Neuronal stem cell (in vitro differentiated cells): ENCODE results near the gene SOHLH1.

Experiments used
- DNase-seq: peaks from one replicate; pipeline ENCODE4 v3.0.0-alpha.2; 2013; ENCODE audit warnings: low spot score
- H2AFZ ChIP-seq: one replicate; pipeline ENCODE4 v1.6.1; 2013; ENCODE audit warnings: mild to moderate bottlenecking, low read length, inconsistent platforms
- H2AK5ac ChIP-seq: 2 replicates; pipeline ENCODE4 v1.6.1; 2013; ENCODE audit warnings: low read depth, mild to moderate bottlenecking, inconsistent platforms, low read length, moderate library complexity, mixed read lengths
- H2BK120ac ChIP-seq: 2 replicates; pipeline ENCODE4 v1.6.1; 2013; ENCODE audit warnings: low read depth, mild to moderate bottlenecking, inconsistent platforms, low read length, moderate library complexity, mixed read lengths
- H2BK12ac ChIP-seq: one replicate; pipeline ENCODE4 v1.6.1; 2013; ENCODE audit warnings: low read length, inconsistent platforms
- H2BK15ac ChIP-seq: 2 replicates; pipeline ENCODE4 v1.6.1; 2013; ENCODE audit warnings: mild to moderate bottlenecking, low read length, inconsistent platforms, mixed read lengths
- H2BK5ac ChIP-seq: one replicate; pipeline ENCODE4 v1.6.1; 2013; ENCODE audit warnings: inconsistent platforms, mild to moderate bottlenecking, low read length, moderate library complexity
- H3K14ac ChIP-seq: one replicate; pipeline ENCODE4 v1.6.1; 2013; ENCODE audit warnings: low read length, inconsistent platforms
- H3K18ac ChIP-seq: 2 replicates; pipeline ENCODE4 v1.6.1; 2013; ENCODE audit warnings: low read length, inconsistent platforms
- H3K23ac ChIP-seq: 2 replicates; pipeline ENCODE4 v1.6.1; 2013; ENCODE audit warnings: low read depth, mild to moderate bottlenecking, mixed read lengths, low read length, inconsistent platforms; ENCODE audit not compliant: poor library complexity
- H3K27ac ChIP-seq: replicated peaks from 3 replicates; pipeline ENCODE4 v1.5.1; 2013; ENCODE audit warnings: low read length, inconsistent platforms
- H3K27me3 ChIP-seq, 3 experiments: 2 replicates each; pipeline ENCODE4 v1.6.1; 2013; ENCODE audit warnings: low read length in 3 of 3, mild to moderate bottlenecking in 2 of 3, inconsistent platforms in 1 of 3, low read depth in 1 of 3, mixed read lengths in 1 of 3, moderate library complexity in 1 of 3; ENCODE audit not compliant: control insufficient read depth in 3 of 3, insufficient read depth in 3 of 3
- H3K36me3 ChIP-seq, 2 donors: replicated peaks in 1 of 2; 2 replicates each; pipeline ENCODE4 v1.6.1; 2013; ENCODE audit warnings: low read length in 2 of 2; ENCODE audit not compliant: control insufficient read depth in 2 of 2, insufficient read depth in 2 of 2
- H3K4ac ChIP-seq: 2 replicates; pipeline ENCODE4 v1.6.1; 2013; ENCODE audit warnings: inconsistent platforms, mild to moderate bottlenecking, low read length, moderate library complexity
- H3K4me1 ChIP-seq, 2 donors: 1 replicate in 1 of 2; 2 replicates in 1 of 2; pipeline ENCODE4 v1.6.1; 2013; ENCODE audit warnings: low read length in 2 of 2, low read depth in 1 of 2; ENCODE audit not compliant: control insufficient read depth in 2 of 2, insufficient read depth in 1 of 2
- H3K4me2 ChIP-seq: one replicate; pipeline ENCODE4 v1.6.1; 2013; ENCODE audit warnings: mild to moderate bottlenecking, low read length, inconsistent platforms; ENCODE audit not compliant: insufficient read depth, poor library complexity, severe bottlenecking
- H3K4me3 ChIP-seq, 2 donors: 2 replicates each; pipeline ENCODE4 v1.5.1; 2013; ENCODE audit warnings: low read length in 2 of 2, mild to moderate bottlenecking in 2 of 2, inconsistent platforms in 1 of 2, moderate library complexity in 1 of 2
- H3K79me1 ChIP-seq: one replicate; pipeline ENCODE4 v1.6.1; 2013; ENCODE audit warnings: low read depth, mild to moderate bottlenecking, inconsistent platforms, low read length, moderate library complexity
- H3K9ac ChIP-seq: one replicate; pipeline ENCODE4 v1.6.1; 2013; ENCODE audit warnings: mild to moderate bottlenecking, low read depth, low read length, inconsistent platforms; ENCODE audit not compliant: poor library complexity
- H3K9me3 ChIP-seq, 2 donors: replicated peaks in 1 of 2; 2 replicates each; pipeline versions ENCODE3 to v1.6.1; 2013; ENCODE audit warnings: low read length in 2 of 2, mild to moderate bottlenecking in 2 of 2, inconsistent platforms in 1 of 2, low read depth in 1 of 2, mixed read lengths in 1 of 2, moderate library complexity in 1 of 2; ENCODE audit not compliant: control insufficient read depth in 2 of 2, insufficient read depth in 1 of 2
- H4K8ac ChIP-seq: one replicate; pipeline ENCODE4 v1.6.1; 2013; ENCODE audit warnings: low read depth, mild to moderate bottlenecking, inconsistent platforms, low read length, moderate library complexity
- H4K91ac ChIP-seq: one replicate; pipeline ENCODE4 v1.6.1; 2013; ENCODE audit warnings: low read length, low read depth, mild to moderate bottlenecking, inconsistent platforms; ENCODE audit not compliant: poor library complexity
- WGBS, 2 donors: extraction: QIAGEN DNeasy Blood & Tissue Kit; methylation state at CpG; one replicate each; pipeline ENCODE4 v1.1.7; 2013; ENCODE audit warnings: missing lambda C conversion rate in 2 of 2, mixed read lengths in 1 of 2; ENCODE audit not compliant: insufficient read length in 2 of 2, insufficient replicate concordance in 1 of 2; ENCODE audit errors: extremely low coverage in 2 of 2; 5-methylcytosine and 5-hydroxymethylcytosine counted together

The SOHLH1 gene

DNA sequence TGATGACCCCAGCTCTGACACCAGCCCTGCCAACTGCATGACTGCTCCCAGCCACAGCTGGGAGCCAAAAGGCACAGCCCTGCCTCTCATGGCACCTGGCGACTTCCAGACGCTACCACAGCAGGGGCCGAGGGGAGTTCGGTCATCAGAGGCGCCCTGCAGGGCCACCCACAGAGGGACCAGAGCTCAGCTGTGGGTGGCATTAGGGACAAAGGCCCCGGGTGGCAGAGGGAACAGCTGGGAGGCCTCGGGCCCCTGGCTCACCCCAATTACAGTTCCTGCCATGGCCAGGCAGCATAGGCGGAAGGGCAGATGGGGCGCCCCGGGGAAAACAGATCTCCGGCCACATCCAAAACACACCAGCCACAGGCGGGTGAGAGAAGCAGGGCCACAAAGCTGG, 3.6 kb downstream of the SOHLH1 start:
- Histone ChIP-seq H4K8ac (no peak overlapping the region), H3K27me3 (peaks cover 0 to 39% (median 3%) of the 10 kb centered on the region in 3 experiments), H3K14ac (peak overlapping the region; percentile 65), H3K18ac (no peak overlapping the region), H2BK12ac (peak overlapping the region; percentile 52), H2AFZ (no peak overlapping the region), H2BK120ac (no peak overlapping the region), H3K4me2 (no peak overlapping the region), H2AK5ac (peak overlapping the region; percentile 95), H3K4me1 (peaks cover 0 to 12% of the 10 kb centered on the region in 2 donors), H4K91ac (peak overlapping the region; percentile 24), H3K36me3 (peaks cover 0 to 3% of the 10 kb centered on the region in 2 donors), H3K4me3 (no peak overlapping the region), H2BK15ac (no peak overlapping the region), H3K27ac (no peak overlapping the region), H3K9ac (no peak overlapping the region), H2BK5ac (no peak overlapping the region), H3K4ac (no peak overlapping the region), H3K79me1 (peaks cover 2% of the 10 kb centered on the region), H3K9me3 (peaks cover 0 to 5% of the 10 kb centered on the region in 2 donors), H3K23ac (no peak overlapping the region)
- no CpG with 5 or more reads among the region's 12 CpGs for WGBS, 2 donors
- DNase-seq, result no peak

DNA sequence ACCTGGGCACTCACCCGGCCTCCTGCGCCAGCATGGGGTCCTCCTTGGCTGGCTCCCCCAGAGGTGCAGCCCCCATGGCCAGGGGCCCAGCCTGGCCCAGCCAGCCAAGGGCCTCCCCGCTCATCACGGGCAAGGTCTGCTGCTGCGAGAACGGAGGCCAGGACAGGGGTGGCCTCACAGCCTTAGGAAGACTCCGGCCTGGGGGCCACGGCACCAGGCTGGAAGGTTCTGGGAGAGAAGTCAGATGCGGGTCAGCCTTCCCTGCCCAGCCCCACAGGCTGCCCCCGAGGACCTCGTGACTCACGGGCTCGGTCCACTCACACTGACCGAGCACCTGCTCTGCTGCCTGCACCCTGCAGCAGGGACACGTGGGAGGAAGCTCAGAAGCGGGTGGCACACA, 4.2 kb downstream of the SOHLH1 start:
- peak overlapping the region; percentile 31 for H3K14ac ChIP-seq
- DNase-seq, result no peak
- peak overlapping the region; percentile 9 for H3K9ac ChIP-seq
- H3K4me3 ChIP-seq, result no peak overlapping the region
- H2BK5ac ChIP-seq, result no peak overlapping the region
- no peak overlapping the region for H3K23ac ChIP-seq
- H3K18ac ChIP-seq, result peak overlapping the region; percentile 79
- H3K4ac ChIP-seq, result no peak overlapping the region
- no CpG with 5 or more reads among the region's 16 CpGs for WGBS, 2 donors
- no peak overlapping the region for H2BK120ac ChIP-seq
- peak overlapping the region; percentile 52 for H2BK12ac ChIP-seq
- no peak overlapping the region for H2BK15ac ChIP-seq
- peaks cover 0 to 3% of the 10 kb centered on the region in 2 donors for H3K36me3 ChIP-seq
- H3K4me2 ChIP-seq, result no peak overlapping the region
- no peak overlapping the region for H3K27ac ChIP-seq
- H4K8ac ChIP-seq, result no peak overlapping the region
- H2AFZ ChIP-seq, result no peak overlapping the region
- H3K79me1 ChIP-seq, result peaks cover 2% of the 10 kb centered on the region
- H2AK5ac ChIP-seq, result peak overlapping the region; percentile 95
- no peak overlapping the region for H4K91ac ChIP-seq
- H3K9me3 ChIP-seq, result peaks cover 0 to 5% of the 10 kb centered on the region in 2 donors
- H3K4me1 ChIP-seq, result peaks cover 0 to 12% of the 10 kb centered on the region in 2 donors
- H3K27me3 ChIP-seq, result peaks cover 0 to 40% (median 3%) of the 10 kb centered on the region in 3 experiments

DNA sequence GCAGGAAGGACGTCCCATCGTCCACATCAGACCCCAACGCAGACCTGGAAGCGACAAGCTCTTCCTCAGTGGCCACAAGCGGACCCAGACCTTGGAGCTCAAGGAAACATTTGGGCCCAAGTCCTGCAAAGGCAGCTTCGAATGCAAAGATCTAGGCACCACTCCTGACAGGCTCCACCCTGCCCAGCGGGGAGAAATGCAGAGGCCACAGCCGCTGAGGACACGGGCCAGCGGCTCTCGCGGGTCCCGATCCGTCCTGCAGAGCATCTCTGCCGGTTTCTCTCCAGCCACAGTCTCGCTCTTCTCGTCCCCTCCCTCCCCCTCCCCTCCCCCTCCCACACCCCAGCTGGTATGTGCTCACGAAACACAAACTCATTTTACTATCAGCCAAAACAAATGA, 4.9 kb downstream of the SOHLH1 start:
- peak overlapping the region; percentile 71 for H2AK5ac ChIP-seq
- no peak overlapping the region for H3K4ac ChIP-seq
- H3K27ac ChIP-seq, result no peak overlapping the region
- H3K79me1 ChIP-seq, result peaks cover 2% of the 10 kb centered on the region
- no peak overlapping the region for H3K4me2 ChIP-seq
- peak overlapping the region; percentile 31 for H3K18ac ChIP-seq
- H2BK5ac ChIP-seq, result no peak overlapping the region
- no peak overlapping the region for H3K23ac ChIP-seq
- H2BK120ac ChIP-seq, result no peak overlapping the region
- H3K14ac ChIP-seq, result no peak overlapping the region
- H2BK12ac ChIP-seq, result no peak overlapping the region
- H4K91ac ChIP-seq, result no peak overlapping the region
- DNase-seq, result no peak
- no peak overlapping the region for H3K9ac ChIP-seq
- H3K36me3 ChIP-seq, result peaks cover 0 to 3% of the 10 kb centered on the region in 2 donors
- H3K4me1 ChIP-seq, result peaks cover 0 to 12% of the 10 kb centered on the region in 2 donors
- H3K9me3 ChIP-seq, result peaks cover 0 to 5% of the 10 kb centered on the region in 2 donors
- no peak overlapping the region for H2BK15ac ChIP-seq
- no peak overlapping the region for H3K4me3 ChIP-seq
- no peak overlapping the region for H4K8ac ChIP-seq
- WGBS, 2 donors, result no CpG with 5 or more reads among the region's 18 CpGs
- no peak overlapping the region for H2AFZ ChIP-seq
- peaks cover 0 to 45% (median 3%) of the 10 kb centered on the region in 3 experiments for H3K27me3 ChIP-seq

DNA sequence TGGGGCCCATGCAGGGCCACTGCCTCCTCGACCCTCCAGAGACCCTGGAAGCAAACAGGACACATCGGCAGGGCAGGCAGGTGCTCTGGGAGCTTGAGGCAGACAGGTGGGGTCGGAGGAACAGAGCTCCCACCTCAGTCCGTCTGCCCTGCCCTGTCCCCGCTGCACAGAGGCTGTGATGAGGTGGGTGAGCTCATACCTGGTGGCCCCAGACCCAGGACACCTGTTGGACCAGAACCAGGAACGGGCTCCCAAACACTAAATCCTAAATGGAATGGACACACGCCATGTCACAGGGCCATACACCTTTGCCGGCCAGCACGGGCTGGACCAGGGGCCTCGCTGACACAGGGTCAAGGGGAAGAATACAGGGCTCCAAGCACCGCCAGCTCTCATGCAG, 5.5 kb downstream of the SOHLH1 start:
- H3K18ac ChIP-seq, result peak overlapping the region; percentile 25
- peaks cover 0 to 5% of the 10 kb centered on the region in 2 donors for H3K9me3 ChIP-seq
- H3K23ac ChIP-seq, result no peak overlapping the region
- WGBS, 2 donors, result no CpG with 5 or more reads among the region's 11 CpGs
- peaks cover 2% of the 10 kb centered on the region for H3K79me1 ChIP-seq
- H3K27ac ChIP-seq, result no peak overlapping the region
- no peak overlapping the region for H4K91ac ChIP-seq
- H3K4me1 ChIP-seq, result peaks cover 0 to 12% of the 10 kb centered on the region in 2 donors
- peaks cover 0 to 3% of the 10 kb centered on the region in 2 donors for H3K36me3 ChIP-seq
- peaks cover 0 to 45% (median 3%) of the 10 kb centered on the region in 3 experiments for H3K27me3 ChIP-seq
- H2AFZ ChIP-seq, result no peak overlapping the region
- DNase-seq, result no peak
- no peak overlapping the region for H3K9ac ChIP-seq
- no peak overlapping the region for H3K4me2 ChIP-seq
- no peak overlapping the region for H2BK5ac ChIP-seq
- H3K14ac ChIP-seq, result no peak overlapping the region
- H3K4me3 ChIP-seq, result no peak overlapping the region
- peak overlapping the region; percentile 7 for H2BK15ac ChIP-seq
- H4K8ac ChIP-seq, result no peak overlapping the region
- no peak overlapping the region for H3K4ac ChIP-seq
- H2AK5ac ChIP-seq, result peak overlapping the region; percentile 71
- no peak overlapping the region for H2BK120ac ChIP-seq
- H2BK12ac ChIP-seq, result no peak overlapping the region
